Bronchus fibroblast of lung (primary cell): Measurements from ENCODE around the gene HMGN2. TPM values are rescaled to one million over a fixed set of nuclear protein-coding genes. Genes with fewer than 3 reads are reported as not detected.

ENCODE experiments used
- total RNA-seq: library from RNA; depleted of rRNA; stranded (reverse); fragments of >200 nt; gene quantifications from 2 replicates; pipeline ENCODE4 v1.2.3, GENCODE V29; 2015

Gene HMGN2
- 738 and 976 TPM in 2 replicates for total RNA-seq

DNA sequence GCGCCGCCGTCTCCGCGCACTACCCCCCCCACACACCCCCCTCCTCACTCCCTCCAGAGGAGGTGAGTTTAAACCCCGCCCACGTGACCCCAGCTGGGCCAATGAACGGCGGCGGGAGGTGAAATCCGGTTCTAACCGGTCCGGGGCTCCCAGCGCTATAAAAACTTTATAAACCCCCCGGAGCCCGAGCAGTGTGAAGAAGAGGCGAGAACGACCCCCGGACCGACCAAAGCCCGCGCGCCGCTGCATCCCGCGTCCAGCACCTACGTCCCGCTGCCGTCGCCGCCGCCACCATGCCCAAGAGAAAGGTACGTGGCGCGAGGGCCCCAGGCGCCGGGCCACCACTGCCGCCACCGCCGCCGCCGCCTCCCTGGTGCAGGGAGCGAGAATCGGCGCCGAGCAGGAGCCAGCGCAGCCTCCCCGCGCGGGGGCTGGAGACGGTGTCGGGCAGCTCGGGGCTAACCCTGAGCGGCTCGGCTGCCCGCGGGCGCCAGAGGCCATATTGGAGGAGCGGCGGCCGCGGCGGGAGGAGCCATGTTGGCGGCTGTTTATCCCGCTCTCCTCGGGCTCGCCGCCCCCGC is at the start of gene HMGN2:
Gene HMGN2 (plus strand): TSS at position 121 of the 581 bp plus-strand sequence. CDS start 173 bp downstream, at position 294.

DNA sequence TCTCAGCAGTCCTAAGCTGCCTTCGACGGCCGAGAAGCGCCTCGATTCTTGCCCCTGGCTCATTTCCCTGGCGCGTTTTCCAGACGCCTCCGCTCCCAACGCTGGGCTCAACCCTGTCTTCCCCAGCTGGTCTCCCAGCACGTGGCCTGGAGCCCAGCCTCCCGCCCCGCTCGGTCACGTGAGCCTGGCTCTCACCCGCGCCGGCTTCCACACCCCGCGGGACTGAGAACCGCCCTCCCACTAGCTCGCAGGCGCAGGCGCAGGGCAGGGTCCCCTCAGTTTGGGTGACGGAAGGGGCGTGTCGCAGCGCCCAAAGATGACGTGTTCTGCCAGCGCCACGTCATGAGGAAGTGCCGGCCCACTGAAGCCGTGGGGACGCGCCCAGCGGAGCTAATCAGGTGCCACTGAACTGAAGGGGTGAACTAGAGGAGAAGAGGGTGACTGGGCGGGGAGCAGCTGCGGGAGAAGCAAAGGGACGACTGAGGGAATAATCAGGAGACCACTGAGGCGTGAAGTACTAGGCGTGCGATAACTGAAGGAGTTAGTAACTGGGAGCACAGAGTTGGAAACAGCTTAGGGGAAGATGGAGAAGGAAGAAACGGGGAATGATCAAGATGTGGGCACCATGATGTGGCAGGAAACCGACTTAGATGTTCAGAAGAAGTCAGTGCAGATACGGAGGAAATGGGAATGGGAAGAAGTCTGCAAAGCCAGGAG is 40.1 kb upstream of the HMGN2 start, which contains the start of gene DHDDS:
Gene DHDDS (plus strand): TSS at position 343 of the 717 bp plus-strand sequence. CDS start 625 bp downstream, outside the sequence.

Other genes with a start within 250 kb of the HMGN2 start
- gene CEP85, start 238.2 kb upstream of the HMGN2 start, total RNA-seq: 12.4 and 13.7 TPM in 2 replicates
- gene SH3BGRL3, start 192.4 kb upstream of the HMGN2 start, total RNA-seq: 227 and 265 TPM in 2 replicates
- 6.9 and 8.0 TPM in 2 replicates for gene UBXN11, start 165.8 kb upstream of the HMGN2 start, total RNA-seq
- not detected in 2 replicates for gene CD52, start 154.5 kb upstream of the HMGN2 start, total RNA-seq
- 1.3 TPM in 1 of 2 replicates, not detected in the other for gene CRYBG2, start 118.3 kb upstream of the HMGN2 start, total RNA-seq
- not detected in 2 replicates for gene ZNF683, start 99.7 kb upstream of the HMGN2 start, total RNA-seq
- gene LIN28A, start 61.6 kb upstream of the HMGN2 start, total RNA-seq: not detected in 2 replicates
- gene DHDDS, start 40.1 kb upstream of the HMGN2 start, total RNA-seq: 40.7 and 48.6 TPM in 2 replicates
- gene RPS6KA1, start 57.3 kb downstream of the HMGN2 start, total RNA-seq: 7.9 and 10.9 TPM in 2 replicates
- gene ARID1A, start 223.6 kb downstream of the HMGN2 start, total RNA-seq: 20.2 and 23.6 TPM in 2 replicates